AG04449 (cell line): ENCODE results near the gene MYCN.

ENCODE experiments used
- CTCF ChIA-PET: fragments of 350-600 bp; formaldehyde crosslinking; extraction: SDS; loops from one replicate; lab custom pipeline; 2021; ENCODE audit warnings: antibody characterized with exemption; lab: Yijun Ruan, JAX
- POLR2A ChIA-PET: fragments of 400-600, 350-600 bp; formaldehyde crosslinking; extraction: SDS; loops from one replicate; lab custom pipeline; 2020; ENCODE audit warnings: antibody characterized with exemption, inconsistent platforms; lab: Yijun Ruan, JAX
- DNase-seq: peaks from one replicate; pipeline ENCODE4 v3.0.0-alpha.2; 2010; ENCODE audit warnings: low read depth, low spot score
- H3K4me3 ChIP-seq: 2 replicates; pipeline ENCODE4 v1.5.1; 2011; ENCODE audit warnings: low read depth, mild to moderate bottlenecking, control low read depth, low read length
- TF ChIP-seq, protein P1 (sequence below): IDR thresholded peaks from one replicate; pipeline ENCODE4 v1.5.1; 2011; ENCODE audit warnings: mild to moderate bottlenecking, moderate library complexity, low read length, control low read depth, inconsistent platforms; ENCODE audit not compliant: insufficient read depth; ENCODE audit errors: missing control alignments

Gene MYCN

DNA sequence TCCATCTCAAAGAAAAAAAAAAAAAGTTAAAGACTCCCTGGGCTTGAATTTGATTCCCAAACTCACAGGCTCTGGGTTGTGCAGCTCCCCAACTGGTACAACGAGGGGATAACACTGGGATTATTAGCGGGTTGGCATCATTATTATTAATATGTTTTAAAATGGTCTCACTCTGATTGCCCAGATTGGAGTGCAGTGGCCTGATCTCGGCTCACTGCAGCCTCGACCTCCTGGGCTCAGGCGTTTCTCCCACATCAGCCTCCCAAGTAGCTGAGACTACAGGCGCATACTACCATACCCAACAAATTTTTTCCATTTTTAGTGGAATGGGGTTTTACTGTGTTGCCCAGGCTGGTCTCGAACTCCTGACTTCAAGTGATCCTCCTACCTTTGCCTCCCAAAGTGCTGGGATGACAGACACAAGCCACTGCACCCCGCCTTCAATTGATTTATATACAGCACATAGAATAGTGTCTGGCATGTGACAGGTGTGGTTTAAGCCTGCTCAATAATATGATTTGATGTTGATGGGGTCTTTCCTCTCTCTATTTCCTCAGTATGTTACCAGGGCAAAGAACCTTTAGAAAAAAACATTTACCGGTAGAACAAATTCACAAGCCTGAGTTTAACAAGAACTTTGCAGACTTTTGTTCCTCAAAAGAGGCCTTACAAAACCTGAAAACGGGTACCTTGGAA lies 12.2 kb downstream of the MYCN start:
- CTCF ChIA-PET: no interaction called here
- TF ChIP-seq, protein P1, sequence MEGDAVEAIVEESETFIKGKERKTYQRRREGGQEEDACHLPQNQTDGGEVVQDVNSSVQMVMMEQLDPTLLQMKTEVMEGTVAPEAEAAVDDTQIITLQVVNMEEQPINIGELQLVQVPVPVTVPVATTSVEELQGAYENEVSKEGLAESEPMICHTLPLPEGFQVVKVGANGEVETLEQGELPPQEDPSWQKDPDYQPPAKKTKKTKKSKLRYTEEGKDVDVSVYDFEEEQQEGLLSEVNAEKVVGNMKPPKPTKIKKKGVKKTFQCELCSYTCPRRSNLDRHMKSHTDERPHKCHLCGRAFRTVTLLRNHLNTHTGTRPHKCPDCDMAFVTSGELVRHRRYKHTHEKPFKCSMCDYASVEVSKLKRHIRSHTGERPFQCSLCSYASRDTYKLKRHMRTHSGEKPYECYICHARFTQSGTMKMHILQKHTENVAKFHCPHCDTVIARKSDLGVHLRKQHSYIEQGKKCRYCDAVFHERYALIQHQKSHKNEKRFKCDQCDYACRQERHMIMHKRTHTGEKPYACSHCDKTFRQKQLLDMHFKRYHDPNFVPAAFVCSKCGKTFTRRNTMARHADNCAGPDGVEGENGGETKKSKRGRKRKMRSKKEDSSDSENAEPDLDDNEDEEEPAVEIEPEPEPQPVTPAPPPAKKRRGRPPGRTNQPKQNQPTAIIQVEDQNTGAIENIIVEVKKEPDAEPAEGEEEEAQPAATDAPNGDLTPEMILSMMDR: no peak
- H3K4me3 ChIP-seq: no peak overlapping the region
- POLR2A ChIA-PET: no interaction called here
- no peak for DNase-seq

DNA sequence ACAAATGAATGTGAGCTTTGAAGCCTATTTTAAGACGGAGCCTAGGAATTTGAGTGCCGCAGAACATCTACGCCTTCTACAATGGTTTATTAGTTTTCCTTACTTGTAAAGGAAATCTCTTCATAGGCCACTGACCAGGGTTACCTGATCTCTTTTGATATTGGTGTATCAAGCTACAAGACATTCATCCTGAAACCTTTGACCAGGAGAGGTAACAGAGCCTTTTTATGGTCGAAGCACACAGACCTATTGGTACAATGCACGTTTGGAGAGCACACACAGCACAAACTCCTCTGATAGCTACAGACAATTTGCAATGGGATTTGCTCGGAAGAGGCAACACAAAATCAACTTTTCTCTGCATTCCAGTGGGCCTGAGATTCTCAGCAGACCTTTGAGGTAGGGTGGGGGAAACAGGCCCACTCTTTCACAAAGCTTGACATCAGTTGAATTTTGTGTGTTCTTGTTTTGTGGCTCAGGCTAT lies 12.8 kb downstream of the MYCN start:
- DNase-seq: no peak
- H3K4me3 ChIP-seq: no peak overlapping the region
- TF ChIP-seq, protein P1: no peak
- CTCF ChIA-PET: no interaction called here
- POLR2A ChIA-PET: no interaction called here

DNA sequence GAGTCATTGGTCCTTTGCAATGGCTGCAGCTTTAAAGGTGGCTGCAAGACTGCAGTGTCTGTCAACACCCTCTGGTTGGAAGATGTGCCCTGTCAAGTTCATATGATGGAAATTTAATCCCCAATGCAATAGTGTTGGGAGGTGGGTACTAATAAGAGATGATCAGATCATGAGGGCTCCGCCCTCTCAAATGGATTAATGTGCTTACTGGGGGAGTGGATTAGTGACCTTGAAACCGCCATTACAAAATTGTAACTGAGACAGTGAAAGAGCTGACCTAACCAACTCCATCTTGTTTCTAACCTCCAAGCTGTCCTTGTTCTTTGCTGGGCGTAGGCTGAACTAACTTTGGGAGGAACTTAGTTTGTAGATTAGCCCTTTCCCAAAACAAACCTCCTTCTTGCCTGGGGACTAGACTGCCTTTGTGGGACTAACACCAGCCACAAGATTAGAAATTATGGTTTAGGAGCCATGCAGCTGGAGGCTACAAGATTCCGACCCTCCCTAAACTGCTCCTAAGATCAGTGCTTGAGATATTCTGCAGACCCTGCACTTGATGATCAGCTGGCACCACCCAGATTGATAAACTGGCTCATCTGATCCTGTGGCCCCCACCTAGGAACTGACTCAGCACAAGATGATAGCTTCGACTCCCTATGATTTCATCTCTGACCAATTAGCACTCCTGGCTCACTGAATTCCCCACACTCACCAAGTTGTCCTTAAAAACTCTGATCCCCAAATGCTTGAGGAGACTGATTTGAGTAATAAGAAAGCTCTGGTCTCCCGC lies 13.7 kb downstream of the MYCN start:
- ChIA-PET CTCF (no interaction called here), POLR2A (no interaction called here)
- TF ChIP-seq, protein P1: no peak
- no peak overlapping the region for H3K4me3 ChIP-seq
- no peak for DNase-seq

DNA sequence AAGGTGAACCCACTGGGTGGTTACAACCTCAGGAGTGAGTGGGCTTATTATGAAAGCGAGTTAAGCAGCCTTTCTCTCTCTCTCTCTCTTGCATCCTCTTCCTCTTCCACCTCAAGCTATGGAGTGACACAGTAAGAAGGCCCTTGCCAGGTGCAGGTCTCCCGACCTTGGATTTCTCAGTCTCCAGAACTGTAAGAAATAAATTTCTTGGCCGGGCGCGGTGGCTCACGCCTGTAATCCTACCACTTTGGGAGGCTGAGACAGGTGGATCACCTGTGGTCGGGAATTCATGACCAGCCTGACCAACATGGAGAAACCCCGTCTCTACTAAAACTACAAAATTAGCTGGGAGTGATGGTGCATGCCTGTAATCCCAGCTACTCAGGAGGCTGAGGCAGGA lies 14.4 kb downstream of the MYCN start:
- H3K4me3 ChIP-seq: no peak overlapping the region
- TF ChIP-seq, protein P1: no peak
- ChIA-PET POLR2A (no interaction called here), CTCF (no interaction called here)
- no peak for DNase-seq

DNA sequence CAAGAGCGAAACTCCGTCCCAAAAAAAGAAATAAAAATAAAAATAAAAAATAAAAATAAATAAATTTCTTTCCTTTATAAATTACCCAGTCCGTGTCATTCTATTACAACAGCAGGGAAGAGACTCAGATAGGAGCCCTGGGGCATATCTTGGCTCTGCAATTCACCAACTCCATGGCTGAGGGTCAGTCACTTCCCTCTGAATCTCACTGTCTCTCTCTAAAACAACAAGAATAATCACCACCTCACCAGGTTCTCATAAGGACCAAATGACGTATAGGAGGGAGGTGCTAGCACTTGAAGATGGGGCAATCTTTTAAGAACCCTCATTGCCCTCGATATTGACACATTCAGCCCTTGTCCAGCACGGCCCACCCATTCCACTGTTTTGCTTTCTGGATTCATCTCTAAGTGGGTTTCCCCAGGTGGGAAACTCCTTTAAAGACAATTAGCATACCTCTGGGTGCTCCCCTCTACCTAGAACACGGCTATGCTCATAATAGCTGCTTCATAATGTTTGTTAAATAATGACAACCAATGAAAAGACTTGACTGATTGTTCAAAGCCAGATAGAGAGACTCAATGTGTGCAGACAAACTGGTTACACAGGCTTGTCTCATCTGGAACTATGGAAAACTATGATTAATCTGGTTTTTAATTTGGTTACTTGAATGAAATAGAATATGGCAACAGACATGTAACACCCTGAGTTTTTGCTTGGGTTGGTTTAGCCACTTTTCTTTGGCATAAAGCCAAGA lies 15.1 kb downstream of the MYCN start:
- CTCF ChIA-PET: no interaction called here
- TF ChIP-seq, protein P1: no peak
- POLR2A ChIA-PET: no interaction called here
- no peak overlapping the region for H3K4me3 ChIP-seq
- no peak for DNase-seq

DNA sequence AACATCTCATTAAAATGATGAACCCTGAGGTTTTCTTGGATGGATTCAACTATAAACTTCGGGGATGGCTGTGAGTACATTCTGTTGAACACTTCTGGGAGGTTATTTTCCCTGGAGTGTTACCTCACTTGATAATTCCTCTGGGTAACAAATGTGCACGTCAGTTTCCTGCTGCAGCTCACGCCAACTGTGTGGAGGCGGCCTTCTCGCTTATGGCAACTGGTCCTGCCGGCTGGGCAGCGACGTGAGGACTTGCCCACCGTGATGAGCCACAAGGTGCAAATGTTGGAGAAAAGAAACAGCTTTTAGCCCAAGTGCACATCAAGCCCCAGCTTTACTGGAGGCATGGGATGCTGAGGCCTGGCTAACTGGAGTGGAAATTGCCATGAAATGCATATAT lies 15.9 kb downstream of the MYCN start:
- no peak for DNase-seq
- CTCF ChIA-PET: no interaction called here
- POLR2A ChIA-PET: no interaction called here
- TF ChIP-seq, protein P1: no peak
- no peak overlapping the region for H3K4me3 ChIP-seq
